ENCODE data around the gene PPP2R5C.

DNA sequence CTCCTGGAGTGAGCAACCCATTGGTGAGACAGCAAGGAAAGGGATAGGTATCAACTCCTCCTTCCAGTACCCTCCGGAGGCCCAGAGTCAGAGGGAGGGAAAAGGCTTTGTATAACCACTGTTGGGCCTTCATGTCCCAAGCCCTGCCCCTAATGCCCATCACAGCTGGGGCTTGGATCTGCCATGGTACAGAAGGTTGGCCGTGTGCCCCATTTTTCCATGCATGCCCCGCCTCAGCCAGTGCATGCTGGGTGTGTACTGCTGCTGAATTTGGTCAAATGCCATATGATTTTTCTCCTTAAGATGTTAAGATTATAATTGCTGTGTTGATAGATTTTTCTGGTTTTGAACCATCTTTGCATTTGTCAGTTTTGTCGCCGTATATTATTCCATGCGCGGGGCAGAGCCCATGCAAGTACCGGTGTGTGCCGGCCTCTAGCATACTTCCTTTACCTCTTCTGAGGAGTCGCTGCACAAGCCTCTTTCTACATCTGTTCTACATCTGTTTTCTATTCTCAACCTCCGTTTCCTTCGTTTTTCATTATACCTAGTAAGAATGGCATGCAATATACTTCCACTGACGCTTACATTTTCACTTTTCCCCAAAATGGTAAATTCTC lies 26.6 kb downstream of the PPP2R5C start:
- TF ChIP-seq EP300 (IDR thresholded peaks at IDR 0.05; ENCODE audit: borderline replicate concordance) (no peak), TAF1 (IDR thresholded peaks at IDR 0.05; ENCODE audit: low read depth) (no peak), EGR1 (IDR thresholded peaks at IDR 0.05) (no peak), YY1 (IDR thresholded peaks at IDR 0.05; ENCODE audit: low read depth) (no peak)
